GM18507 (cell line): ENCODE measurements around the gene WASF2.
"Not testable (repeated sequence)": the region's sequence is repeated elsewhere in the genome, so short reads cannot be mapped to it uniquely, and the experiment has no call there.

Experiments
- DNase-seq: peaks from one replicate; pipeline ENCODE4 v3.0.0; 2011; ENCODE audit warnings: low read depth; ENCODE audit not compliant: insufficient read length; ENCODE audit errors: extremely low spot score
- FAIRE-seq: peaks from 2 replicates; lab custom pipeline; 2011; peaks lifted over from hg19 to GRCh38; lab: Jason Lieb, UNC

Gene WASF2

DNA sequence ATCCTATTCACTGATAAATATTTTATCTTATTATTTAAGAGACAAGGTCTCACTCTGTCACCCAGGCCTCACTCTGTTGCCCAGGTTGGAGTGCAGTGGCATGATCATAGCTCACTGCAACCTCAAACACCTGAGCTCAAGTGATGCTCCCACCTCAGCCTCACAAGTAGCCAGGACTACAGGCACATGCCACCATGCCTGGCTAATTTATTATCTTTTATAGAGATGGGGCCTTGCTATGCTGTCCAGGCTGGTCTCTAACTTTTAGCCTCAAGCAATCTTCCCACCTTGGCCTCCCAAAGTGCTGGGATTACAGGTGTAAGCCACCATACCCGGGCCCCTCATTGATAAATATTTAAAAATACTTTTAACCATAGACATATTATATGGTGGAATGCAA is 57.2 kb downstream of the WASF2 start:
- not testable (repeated sequence) for DNase-seq

GRCh38 chr1:27431601-27431940 is 58.4 kb downstream of the WASF2 start:
- FAIRE-seq (no peak), DNase-seq (no peak)

More for the DNA sequence above, 57.2 kb downstream of the WASF2 start:
- FAIRE-seq, result not testable (repeated sequence)

GRCh38 chr1:27430903-27431600 is 58.9 kb downstream of the WASF2 start:
- DNase-seq (no peak), FAIRE-seq (peak; percentile 64)

DNA sequence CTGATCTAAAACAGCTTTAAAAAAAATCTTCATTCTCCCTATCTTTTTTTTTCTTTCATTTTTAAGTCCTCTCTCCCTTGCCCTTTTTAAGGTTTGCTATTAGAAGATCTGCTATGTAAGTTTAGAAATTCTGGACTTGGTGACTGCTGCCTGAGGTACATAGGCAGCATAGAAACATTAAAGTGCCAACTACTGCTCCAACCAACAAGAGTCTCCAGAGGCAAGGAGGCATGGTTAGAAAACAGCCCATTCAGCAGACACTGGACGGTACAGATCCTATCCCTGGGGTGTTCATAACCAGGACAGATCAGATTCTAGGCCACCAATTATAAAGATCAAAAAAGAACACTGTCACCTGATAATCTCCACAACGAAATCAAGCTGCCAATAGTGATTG is 60.9 kb downstream of the WASF2 start:
- FAIRE-seq, result no peak
- DNase-seq, result no peak

DNA sequence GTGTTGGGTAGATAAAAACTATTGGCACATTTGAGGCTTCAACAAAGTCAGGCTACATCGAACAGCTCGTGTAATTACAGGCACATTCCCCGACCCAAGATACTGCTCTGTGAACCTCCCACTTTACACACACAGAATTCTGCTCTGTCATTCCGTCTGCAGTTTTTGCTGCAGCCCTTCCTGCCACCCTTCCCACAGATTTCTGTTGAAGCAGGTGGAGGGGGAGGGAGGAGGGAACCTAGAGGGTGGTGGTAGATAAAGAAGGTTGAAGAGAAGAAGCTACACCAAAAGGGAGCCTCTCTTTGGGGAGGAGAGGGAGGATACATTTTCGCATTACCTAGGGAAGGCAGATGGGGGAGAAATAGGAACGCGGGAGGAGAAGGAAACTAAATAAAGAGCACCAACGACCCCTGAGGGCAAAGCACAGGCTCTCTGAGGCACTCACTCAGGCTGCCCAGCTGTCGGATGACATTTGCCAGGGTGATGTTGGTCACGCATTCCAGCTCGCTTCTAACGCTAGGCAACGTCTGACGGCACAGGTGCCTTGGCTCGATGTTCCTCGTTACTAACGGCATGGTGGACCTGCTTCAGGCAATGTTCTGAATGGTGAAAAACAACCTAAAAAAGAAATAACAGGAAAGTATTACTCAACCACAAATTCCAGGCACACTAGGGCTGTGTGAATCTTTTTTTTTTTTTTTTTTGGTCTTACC is 61.5 kb downstream of the WASF2 start:
- DNase-seq (no peak), FAIRE-seq (no peak)

DNA sequence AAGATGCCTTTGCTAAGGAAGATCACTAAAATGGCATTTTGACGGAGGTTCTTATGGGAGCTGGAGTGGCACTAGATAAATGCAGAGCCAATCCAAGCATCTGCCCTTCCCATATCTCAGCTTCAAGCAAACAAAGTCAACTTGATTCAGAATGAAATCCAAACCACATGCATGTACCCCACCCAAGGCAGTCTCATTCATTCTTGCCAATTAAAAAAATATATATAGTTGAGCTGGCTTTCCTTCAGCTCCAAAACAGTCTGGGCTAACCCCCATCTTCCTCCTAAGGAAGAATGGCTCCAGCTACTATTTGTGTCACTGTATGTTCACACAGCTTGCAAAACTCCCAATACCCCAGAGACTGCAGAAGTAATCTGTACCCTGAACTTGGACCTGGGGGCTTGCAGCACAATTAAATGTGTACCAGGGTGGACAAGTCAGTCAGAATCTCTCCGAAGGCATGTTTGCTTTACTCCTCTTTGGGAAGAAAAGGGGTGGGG is 62.1 kb downstream of the WASF2 start:
- FAIRE-seq (no peak), DNase-seq (no peak)

DNA sequence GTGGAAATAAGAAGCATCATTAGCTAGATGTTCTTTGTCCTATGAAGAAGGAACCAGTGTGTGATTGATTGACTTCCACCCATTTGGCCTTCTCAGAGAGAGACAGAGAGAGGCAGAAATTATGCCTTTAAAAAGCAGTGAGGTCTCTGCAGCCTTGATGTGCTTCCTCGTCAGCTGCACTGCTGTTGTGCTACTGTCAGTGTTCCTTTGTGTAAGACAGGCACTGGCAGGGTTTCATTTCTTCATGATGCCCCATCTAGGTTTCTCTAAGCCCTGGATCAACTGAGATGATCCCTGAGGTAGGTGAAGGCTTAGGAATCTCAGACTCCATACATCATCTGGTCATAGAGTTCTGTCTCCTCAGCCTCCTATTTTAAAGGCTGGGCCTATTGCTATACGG is 62.6 kb downstream of the WASF2 start:
- DNase-seq, result no peak
- no peak for FAIRE-seq

- no peak for DNase-seq
- no peak for FAIRE-seq
Measured at GRCh38 chr1:27423709-27424108, 66.3 kb downstream of the WASF2 start.

DNA sequence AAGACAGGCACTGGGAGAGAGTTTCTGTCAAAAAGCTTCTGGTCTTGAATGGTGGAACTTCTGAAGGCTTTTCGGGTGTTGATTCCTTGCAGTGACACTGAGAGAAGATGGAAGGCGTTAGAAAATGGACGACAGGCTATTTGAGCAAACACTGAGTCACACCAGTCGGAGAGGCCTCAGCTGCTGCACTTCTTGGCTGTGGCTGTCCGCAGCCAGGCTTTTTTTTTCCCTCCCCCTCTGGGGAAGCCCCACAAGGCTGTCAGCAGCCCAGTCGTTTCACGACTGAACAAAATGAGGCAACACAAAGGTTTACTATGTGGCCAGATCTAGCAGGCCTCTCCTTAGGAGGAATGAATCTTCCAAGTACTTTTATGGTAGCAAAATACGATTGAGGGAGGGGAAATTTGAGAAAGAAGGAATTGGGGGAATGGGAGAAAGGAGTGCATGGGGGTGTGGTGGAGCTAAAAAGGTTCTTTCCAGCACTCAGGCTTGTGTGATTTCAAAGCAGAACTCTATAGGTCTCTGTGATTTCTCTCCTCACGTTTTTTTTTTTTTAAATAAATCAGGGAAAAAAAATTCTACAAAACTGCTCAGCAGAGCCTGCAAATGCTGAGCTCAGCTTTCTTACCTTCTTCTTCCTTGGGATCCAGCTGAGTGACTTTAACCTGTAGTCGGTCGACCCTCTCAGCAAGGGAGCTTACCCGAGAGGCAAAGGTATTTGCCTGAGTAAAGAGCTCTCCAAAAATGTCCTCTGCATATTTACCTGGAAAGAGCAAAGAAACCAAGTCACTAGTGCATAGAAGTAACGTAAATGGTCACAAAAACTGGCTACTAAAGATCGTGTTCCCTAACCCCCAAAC is 71.4 kb downstream of the WASF2 start:
- peak; percentile 92 for FAIRE-seq
- no peak for DNase-seq

GRCh38 chr1:27417713-27418112 is 72.3 kb downstream of the WASF2 start:
- DNase-seq (no peak), FAIRE-seq (no peak)

GRCh38 chr1:27416387-27417111 is 73.4 kb downstream of the WASF2 start:
- DNase-seq (no peak), FAIRE-seq (peak; percentile 86)

- DNase-seq, result no peak
Measured at GRCh38 chr1:27414091-27414490, 75.9 kb downstream of the WASF2 start.

DNA sequence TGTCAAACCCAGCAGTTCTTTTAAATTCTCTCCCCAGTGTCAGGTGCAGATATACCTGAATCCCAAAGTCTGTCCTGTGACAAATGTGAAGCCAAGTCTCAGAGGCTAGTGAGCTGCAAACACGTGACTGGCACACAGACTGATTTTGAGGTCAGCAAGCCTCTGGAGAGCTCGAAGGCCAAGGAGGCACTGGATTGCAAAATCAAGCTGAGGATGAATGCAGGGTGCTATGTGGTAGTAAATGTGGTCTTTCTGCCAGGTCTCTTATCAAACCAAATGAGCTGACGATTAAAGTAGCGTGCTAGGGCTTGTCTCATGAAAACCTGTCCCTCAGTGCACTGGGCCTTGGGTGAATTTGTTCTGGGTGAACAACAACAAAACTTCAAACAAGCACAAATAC is 77.0 kb downstream of the WASF2 start:
- DNase-seq, result no peak
- FAIRE-seq, result no peak

More at GRCh38 chr1:27414091-27414490, 75.9 kb downstream of the WASF2 start:
- FAIRE-seq, result no peak

DNA sequence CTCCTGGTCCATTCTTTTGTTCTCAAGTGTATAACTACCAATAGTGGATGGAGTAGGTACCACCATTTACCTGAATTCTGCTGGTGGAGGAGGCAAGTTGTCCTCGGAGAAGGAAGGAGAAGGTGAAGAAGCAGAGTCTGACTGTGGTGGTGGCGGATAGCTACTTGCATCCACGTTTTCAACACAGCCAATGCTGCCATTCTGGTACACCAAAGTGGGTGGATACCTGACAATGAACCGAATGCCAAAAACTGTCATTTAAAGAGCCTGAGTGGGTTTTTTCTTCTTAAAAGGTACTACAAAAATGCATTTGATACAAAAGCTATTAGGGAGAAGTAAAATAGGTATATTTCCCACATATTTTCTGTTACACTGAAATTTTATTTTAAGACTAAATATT is 77.5 kb downstream of the WASF2 start:
- FAIRE-seq, result no peak
- DNase-seq, result no peak

GRCh38 chr1:27410709-27411108 is 79.3 kb downstream of the WASF2 start:
- FAIRE-seq (no peak), DNase-seq (no peak)

DNA sequence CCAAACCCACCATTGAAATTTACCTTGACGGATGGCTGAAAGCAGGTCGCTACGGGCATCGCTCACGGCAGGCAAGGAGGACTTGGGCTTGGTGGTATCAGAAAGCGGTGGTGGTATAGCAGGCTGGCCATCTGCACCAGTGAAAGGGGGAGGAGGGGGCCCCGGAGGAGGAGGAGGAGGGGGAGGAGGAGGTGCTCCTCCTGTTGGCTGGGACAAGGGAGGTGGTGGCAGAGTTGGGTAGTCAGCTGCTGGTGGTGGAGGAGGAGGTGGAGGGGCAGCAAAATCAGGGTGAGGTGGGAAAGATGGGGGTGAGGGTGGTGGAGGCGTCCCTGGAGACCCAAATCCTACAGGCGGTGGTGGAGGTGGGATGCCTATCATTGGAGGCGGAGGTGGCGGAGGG is 80.3 kb downstream of the WASF2 start:
- DNase-seq (no peak), FAIRE-seq (no peak)

GRCh38 chr1:27408151-27408550 is 81.8 kb downstream of the WASF2 start:
- DNase-seq, result no peak
- no peak for FAIRE-seq

DNA sequence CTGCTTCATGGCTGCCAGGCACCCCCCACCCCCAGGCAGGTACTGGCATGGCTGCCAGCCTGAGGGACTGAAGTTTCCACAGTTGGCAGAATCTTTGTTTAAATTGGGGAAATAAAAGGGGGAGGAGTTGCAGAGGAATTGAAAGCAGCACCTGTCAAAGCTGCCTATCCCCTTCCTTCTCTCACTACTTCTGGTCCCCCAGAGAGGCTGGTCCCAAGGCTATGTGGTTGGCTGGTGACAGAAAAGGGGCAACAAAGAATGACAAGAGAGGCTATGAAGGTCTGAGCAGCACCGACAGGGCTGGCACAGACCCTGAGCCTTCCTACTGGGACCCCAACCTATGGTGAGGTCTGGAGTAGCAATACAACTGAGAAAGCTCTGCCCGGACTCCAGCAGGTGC is 83.2 kb downstream of the WASF2 start:
- not testable (repeated sequence) for FAIRE-seq, DNase-seq

GRCh38 chr1:27406362-27406680 is 83.6 kb downstream of the WASF2 start:
- FAIRE-seq (no peak), DNase-seq (no peak)
